Stimulated activated CD4-positive, alpha-beta T cell treated with anti-CD3 and anti-CD28 coated beads, Interleukin-1b, Interleukin-23, amount 100 ng/mL, for 4 hours (primary cell): ENCODE data around the gene HIBCH.
"Not testable (repeated sequence)": the region's sequence is repeated elsewhere in the genome, so short reads cannot be mapped to it uniquely, and the experiment has no call there.

Experiments
- DNase-seq, 2 donors: peaks; one replicate each; pipeline ENCODE4 v3.0.0-alpha.2; 2020; ENCODE audit warnings: low read depth in 2 of 2

The HIBCH gene

GRCh38 chr2:190343089-190343535, 23.5 kb upstream of the HIBCH start:
- no peak for DNase-seq

GRCh38 chr2:190342611-190343010, 23.0 kb upstream of the HIBCH start:
- DNase-seq, result no peak

DNA sequence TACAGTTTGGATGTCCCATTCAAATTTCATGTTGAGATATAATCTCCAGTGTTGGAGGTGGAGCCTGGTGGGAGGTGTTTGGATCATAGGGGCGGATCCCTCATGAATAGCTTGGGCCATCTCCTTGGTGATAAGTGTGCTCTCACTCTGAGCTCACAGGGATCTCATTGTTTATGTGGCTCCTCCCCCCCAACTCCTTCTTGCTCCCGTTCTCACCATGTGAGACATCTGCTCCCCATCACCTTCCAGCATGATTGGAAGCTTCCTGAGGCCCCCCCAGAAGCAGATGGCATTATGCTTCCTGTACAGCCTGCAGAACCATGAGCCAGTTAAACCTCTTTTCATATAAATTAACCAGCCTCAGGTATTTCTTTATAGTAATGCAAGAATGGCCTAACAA, 20.7 kb upstream of the HIBCH start:
- DNase-seq, result no peak

DNA sequence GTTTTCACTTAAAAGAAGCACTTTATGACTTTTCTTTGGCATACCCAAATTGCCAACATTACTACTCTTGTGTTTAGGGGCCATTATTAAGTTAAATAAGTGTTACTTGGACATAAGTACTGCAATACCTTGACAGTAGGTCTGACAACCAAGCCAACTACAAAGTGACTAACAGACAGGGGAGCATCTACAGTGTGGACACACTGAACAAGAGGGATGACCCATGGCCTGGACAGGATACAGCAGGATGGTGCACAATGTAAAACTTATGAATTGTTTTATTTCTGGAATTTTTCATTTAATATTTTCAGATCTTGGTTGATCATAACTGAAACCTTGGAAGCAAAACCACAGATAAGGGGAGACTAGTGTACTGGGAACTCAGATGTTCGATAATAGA, 19.8 kb upstream of the HIBCH start:
- DNase-seq, result no peak

DNA sequence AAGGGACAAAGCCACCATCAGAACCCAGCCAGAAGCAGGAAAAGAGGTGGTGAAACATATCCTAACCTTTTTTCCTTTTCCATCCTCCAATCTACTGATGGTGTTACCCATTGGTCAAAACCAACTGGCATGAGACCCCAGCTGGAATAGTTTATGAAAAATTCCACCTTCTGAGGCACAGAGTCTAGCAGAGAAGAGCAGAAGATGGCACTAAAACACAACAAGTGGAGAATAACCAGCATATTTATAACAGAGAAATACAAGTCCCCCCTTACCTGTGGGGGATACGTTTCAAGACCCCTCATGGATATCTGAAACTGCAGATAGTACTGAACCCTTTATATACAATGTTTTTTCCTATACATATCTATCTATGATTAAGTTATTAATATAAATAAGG, 18.8 kb upstream of the HIBCH start:
- no peak for DNase-seq

DNA sequence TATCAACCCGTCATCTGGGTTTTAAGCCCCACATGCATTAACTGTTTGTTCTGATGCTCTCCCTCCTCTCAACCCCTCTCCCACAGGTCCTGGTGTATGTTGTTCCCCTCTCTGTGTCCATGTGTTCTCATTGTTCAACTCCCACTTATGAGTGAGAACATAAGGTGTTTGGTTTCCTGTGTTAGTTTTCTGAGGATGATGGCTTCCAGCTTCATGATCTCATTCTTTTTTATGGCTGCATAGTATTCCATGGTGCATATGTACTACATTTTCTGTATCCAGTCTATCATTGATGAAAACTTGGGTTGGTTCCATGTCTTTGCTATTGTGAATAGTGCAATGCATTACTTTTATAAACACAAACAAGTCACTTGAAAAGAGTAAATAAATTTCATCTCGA, 16.8 kb upstream of the HIBCH start:
- no peak for DNase-seq

DNA sequence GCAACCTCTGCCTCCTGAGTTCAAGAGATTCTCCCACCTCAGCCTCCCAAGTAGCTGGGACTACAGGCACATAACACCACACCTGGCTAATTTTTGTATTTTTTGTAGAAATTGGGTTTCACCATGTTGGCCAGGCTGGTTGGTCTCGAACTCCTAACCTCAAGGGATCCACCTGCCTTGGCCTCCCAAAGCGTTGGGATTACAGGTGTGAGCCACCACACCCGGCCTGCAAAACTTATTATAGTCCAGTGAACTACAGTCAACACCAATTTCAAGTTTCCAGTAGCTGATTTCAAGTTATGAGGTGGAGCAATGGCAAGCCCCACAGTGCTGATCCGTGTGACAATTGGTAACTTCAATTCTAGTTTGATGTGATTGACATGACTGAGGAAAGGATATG, 16.0 kb upstream of the HIBCH start:
- not testable (repeated sequence) for DNase-seq

GRCh38 chr2:190335225-190335559, 15.6 kb upstream of the HIBCH start:
- DNase-seq, result no peak

- DNase-seq, result no peak
Observed at GRCh38 chr2:190334479-190335224, 15.0 kb upstream of the HIBCH start.

GRCh38 chr2:190333928-190334327, 14.3 kb upstream of the HIBCH start:
- DNase-seq, result no peak

DNA sequence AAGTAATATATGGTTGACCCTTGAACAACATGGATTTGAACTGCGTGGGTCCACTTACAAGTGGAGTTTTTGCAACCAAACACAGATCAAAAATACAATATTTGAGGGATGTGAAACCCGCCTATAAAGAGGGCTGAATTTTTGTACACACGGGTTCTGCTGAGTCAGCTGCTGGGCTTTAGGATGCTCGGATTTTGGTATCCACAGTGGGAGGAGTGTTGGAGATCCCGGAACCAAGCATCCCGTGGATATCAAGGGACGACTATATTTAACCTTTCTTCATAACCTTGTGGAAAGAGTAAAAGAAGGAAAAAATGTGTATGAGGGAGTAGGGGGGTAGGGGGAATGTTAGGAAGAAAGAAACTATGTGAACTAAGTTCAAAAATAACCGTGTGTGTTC, 13.8 kb upstream of the HIBCH start:
- no peak for DNase-seq

GRCh38 chr2:190328573-190329147, 9.0 kb upstream of the HIBCH start:
- no peak for DNase-seq

DNA sequence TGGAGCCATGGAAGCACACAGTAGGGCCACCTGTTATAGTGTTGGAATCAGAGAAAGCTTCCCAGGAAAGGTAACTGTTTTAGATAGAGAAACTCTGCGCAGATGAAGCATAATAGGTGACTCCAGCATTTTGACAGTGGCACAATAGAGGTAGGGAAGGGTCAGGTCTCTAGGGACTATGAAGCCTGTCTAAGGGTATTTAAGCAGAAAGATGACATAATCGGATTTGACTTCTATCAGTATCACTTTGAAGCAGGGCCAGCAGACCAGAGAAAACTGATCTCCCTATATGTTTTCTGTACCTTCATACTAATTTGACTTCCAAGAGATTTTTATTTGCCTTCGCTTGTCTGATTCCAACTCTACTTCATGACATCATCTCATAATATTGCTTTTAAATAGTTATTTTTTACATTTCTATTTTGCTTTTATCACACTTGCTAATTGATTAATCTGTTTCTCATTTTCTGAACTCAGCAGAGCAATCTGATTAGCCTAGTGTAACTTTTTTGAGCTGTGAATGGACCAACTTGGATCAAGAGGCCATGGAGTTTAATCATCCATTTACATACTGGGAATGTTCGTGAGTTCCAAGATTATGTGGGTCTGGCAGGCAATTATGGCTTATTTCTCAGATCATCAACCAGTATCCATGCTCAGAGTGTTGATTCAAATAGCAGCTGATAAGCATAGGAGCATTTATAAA, 8.4 kb upstream of the HIBCH start:
- no peak for DNase-seq

GRCh38 chr2:190325588-190325987, 6.0 kb upstream of the HIBCH start:
- no peak for DNase-seq

GRCh38 chr2:190323406-190323805, 3.8 kb upstream of the HIBCH start:
- DNase-seq, result no peak

DNA sequence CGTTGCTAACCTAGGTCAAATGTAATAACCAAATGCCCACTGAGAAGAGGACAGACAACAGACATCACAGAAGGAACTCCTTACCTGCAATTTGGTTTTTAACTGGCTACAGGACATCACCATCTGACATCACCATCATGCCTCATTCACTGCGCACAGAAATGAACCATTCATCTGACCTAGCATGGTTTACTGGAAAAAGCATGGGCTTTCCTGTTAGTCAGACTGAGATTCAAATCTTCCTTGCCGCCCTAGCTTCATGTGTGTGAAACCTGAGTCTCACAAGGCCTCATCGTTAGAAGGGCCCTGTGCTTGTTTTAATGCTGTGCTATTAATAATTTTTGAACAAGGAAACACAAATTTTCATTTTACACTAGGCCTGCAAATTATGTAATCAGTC, 1.1 kb upstream of the HIBCH start:
- DNase-seq, result peak in 1 of 2 donors; percentile 21

GRCh38 chr2:190318931-190319554, 583 bp downstream of the HIBCH start:
- no peak for DNase-seq

DNA sequence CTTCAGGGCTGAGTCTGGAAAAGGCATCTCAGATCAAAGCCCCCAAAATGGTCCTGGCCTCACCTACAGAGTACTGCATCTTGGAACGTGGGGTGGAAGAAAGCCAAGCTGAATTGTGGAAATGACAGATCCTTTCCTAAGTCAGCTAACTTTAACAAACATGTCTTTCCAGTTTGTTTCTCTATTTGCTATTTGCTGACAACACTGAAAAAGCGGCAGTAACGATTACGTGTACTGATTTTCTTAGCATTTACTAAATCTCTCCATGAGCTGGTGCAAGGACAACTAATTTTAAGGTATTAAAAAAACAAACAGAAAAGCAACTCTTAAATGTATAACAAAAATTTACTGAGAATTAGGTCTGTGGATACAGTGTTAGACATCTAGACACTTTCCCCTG, 1.1 kb downstream of the HIBCH start:
- DNase-seq, result no peak

- DNase-seq, result no peak
Observed at GRCh38 chr2:190315273-190315672, 4.4 kb downstream of the HIBCH start.

- DNase-seq, result no peak
Observed at GRCh38 chr2:190313880-190314279, 5.7 kb downstream of the HIBCH start.

- not testable (repeated sequence) for DNase-seq
Observed at GRCh38 chr2:190312635-190313025, 7.0 kb downstream of the HIBCH start.

DNA sequence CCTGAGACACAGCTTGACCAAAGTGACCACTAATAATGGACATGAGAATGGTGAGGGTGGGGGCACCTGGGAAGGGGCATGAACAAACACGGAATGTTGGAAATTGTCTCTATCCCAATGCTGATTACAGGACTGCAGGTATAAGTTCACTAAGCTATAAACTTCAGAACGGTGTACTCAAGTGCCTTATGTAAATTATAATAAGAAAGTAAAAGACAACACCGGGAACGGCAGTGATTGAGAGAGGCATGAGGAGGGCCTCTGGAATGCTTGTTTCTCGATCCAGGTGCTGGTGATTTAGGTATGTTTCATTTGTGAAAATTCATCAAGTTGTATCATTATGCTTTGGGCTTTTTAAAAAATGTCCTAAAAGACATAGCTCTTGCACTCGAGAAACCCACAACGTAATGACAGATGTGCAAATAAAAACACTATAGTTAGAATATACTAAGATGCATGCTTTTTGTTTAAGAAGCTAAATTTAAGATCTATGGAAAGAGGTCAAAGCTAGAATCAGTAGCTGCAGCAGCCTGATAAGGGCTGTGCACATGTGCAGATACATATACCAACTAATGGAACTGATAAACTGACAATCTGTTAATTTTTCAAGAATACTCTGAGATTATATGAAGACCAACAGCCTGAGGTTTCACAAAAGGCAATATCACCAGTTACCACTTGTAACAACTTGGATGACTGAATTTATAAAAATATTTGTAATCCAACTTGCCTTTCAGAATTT, 7.6 kb downstream of the HIBCH start:
- no peak for DNase-seq
